ENCODE data around the gene RANBP1. TPM values are rescaled to one million over a fixed set of nuclear protein-coding genes. Genes with fewer than 3 reads are reported as not detected.

RANBP1 gene
- total and polyA plus RNA-seq, 5 donors from 2014 or later, result 67.2 to 93.9 (median 87.9) TPM

- Histone ChIP-seq H3K4me3 (ENCODE audit: low read depth, low read length) (no peak overlapping the region), H3K27me3 (ENCODE audit: control insufficient read depth, insufficient read depth, low read length) (no peaks in the 10 kb centered on the region), H3K27ac (ENCODE audit: insufficient read depth, low read length, poor library complexity, severe bottlenecking) (no peak overlapping the region), H3K36me3 (ENCODE audit: control insufficient read depth, insufficient read depth, low read length) (no peaks in the 10 kb centered on the region), H3K9me3 (ENCODE audit: control insufficient read depth in 2 of 2, low read length in 2 of 2) (no peaks in the 10 kb centered on the region), H3K4me1 (ENCODE audit: control insufficient read depth, insufficient read depth, low read length, poor library complexity, severe bottlenecking) (peaks cover 3% of the 10 kb centered on the region)
- DNase-seq (no peak), ATAC-seq (ENCODE audit: low read depth in 2 of 2) (no peak)
- Mint-ChIP-seq H3K9me3 (no peaks in the 10 kb centered on the region), H3K4me3 (no peak overlapping the region), H3K4me1 (peaks cover 0 to 3% (median 0%) of the 10 kb centered on the region in 4 donors), H3K27me3 (peaks cover 4% of the 10 kb centered on the region), H3K27ac (no peak overlapping the region), H3K36me3 (no peaks in the 10 kb centered on the region)
Observed at GRCh38 chr22:20153945-20154344, 38.0 kb downstream of the RANBP1 start.

- Mint-ChIP-seq H3K27me3 (peaks cover 4% of the 10 kb centered on the region), H3K27ac (no peak overlapping the region), H3K4me3 (no peak overlapping the region), H3K9me3 (no peaks in the 10 kb centered on the region), H3K4me1 (peaks cover 0 to 3% (median 0%) of the 10 kb centered on the region in 4 donors), H3K36me3 (no peaks in the 10 kb centered on the region)
- Histone ChIP-seq H3K27me3 (ENCODE audit: control insufficient read depth, insufficient read depth, low read length) (no peaks in the 10 kb centered on the region), H3K9me3 (ENCODE audit: control insufficient read depth in 2 of 2, low read length in 2 of 2) (no peaks in the 10 kb centered on the region), H3K4me3 (ENCODE audit: low read depth, low read length) (no peak overlapping the region), H3K4me1 (ENCODE audit: control insufficient read depth, insufficient read depth, low read length, poor library complexity, severe bottlenecking) (peaks cover 3% of the 10 kb centered on the region), H3K36me3 (ENCODE audit: control insufficient read depth, insufficient read depth, low read length) (no peaks in the 10 kb centered on the region), H3K27ac (ENCODE audit: insufficient read depth, low read length, poor library complexity, severe bottlenecking) (no peak overlapping the region)
- ATAC-seq (ENCODE audit: low read depth in 2 of 2) (no peak), DNase-seq (no peak)
Observed at GRCh38 chr22:20154602-20155187, 38.8 kb downstream of the RANBP1 start.

DNA sequence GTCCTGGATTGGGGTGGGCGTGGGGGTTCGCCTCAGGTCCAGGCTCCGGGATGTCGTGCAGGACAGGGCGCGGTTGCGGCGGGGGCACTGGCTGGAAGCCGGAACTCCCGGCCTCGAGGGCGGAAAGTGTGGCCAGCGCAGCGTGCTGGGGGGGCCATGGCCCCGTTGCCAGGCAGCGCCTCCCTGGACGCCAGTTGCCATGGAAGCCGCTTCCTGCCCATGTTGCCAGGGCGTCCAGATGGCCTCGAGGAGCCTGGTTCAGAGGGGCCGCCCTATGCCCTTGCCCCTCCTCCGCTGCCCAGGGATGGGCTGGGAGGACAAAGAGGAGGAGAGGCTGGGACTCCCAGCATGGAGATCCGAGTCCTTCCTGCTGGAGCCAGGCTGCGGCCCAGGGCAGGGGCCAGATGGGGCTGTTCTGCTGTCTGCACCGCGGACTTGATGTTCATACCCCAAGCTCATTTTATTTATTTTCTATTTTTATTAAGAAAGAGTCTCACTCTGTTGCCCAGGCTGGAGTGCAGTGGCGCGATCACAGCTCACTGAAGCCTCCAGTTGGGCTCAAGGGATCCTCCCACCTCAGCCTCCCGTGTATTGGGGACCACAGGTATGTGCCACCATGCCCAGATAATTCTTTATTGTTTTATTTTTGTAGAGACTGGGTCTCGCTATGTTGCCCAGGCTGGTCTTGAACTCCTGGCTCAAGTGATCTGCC lies 39.6 kb downstream of the RANBP1 start:
- H3K36me3 ChIP-seq (ENCODE audit: control insufficient read depth, insufficient read depth, low read length), result no peaks in the 10 kb centered on the region
- H3K4me3 ChIP-seq (ENCODE audit: low read depth, low read length), result no peak overlapping the region
- Mint-ChIP-seq H3K9me3 (no peaks in the 10 kb centered on the region), H3K4me3 (no peak overlapping the region), H3K27me3 (peaks cover 9% of the 10 kb centered on the region), H3K36me3 (no peaks in the 10 kb centered on the region), H3K4me1 (peaks cover 0 to 3% (median 0%) of the 10 kb centered on the region in 4 donors), H3K27ac (no peak overlapping the region)
- ATAC-seq (ENCODE audit: low read depth in 2 of 2) (no peak), DNase-seq (peak in 1 of 3 donors; percentile 43)
- peaks cover 3% of the 10 kb centered on the region for H3K4me1 ChIP-seq (ENCODE audit: control insufficient read depth, insufficient read depth, low read length, poor library complexity, severe bottlenecking)
- no peak overlapping the region for H3K27ac ChIP-seq (ENCODE audit: insufficient read depth, low read length, poor library complexity, severe bottlenecking)
- no peaks in the 10 kb centered on the region for H3K9me3 ChIP-seq (ENCODE audit: control insufficient read depth in 2 of 2, low read length in 2 of 2)
- no peaks in the 10 kb centered on the region for H3K27me3 ChIP-seq (ENCODE audit: control insufficient read depth, insufficient read depth, low read length)

DNA sequence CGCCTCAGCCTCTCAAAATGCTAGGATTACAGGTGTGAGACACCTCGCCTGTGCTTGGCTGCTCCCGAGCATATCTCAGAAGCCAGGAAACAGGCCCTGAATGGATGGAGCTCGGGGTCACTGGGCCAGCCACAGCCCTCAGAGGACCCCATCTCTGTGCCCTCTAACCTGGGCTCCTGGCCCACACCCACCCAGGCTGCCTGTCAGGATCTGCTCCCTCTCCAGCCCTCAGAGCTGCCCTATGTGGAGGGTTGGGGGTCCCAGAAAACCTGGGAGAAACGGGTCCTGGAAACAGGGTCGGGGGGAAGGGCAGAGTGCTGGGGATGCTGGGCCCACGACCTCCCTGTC lies 40.1 kb downstream of the RANBP1 start:
- no peak overlapping the region for H3K27ac Mint-ChIP-seq
- H3K9me3 ChIP-seq (ENCODE audit: control insufficient read depth in 2 of 2, low read length in 2 of 2), result no peaks in the 10 kb centered on the region
- H3K27me3 ChIP-seq (ENCODE audit: control insufficient read depth, insufficient read depth, low read length), result no peaks in the 10 kb centered on the region
- no peak overlapping the region for H3K4me3 Mint-ChIP-seq
- no peak overlapping the region for H3K27ac ChIP-seq (ENCODE audit: insufficient read depth, low read length, poor library complexity, severe bottlenecking)
- H3K4me1 ChIP-seq (ENCODE audit: control insufficient read depth, insufficient read depth, low read length, poor library complexity, severe bottlenecking), result peaks cover 3% of the 10 kb centered on the region
- ATAC-seq (ENCODE audit: low read depth in 2 of 2), result no peak
- no peaks in the 10 kb centered on the region for H3K9me3 Mint-ChIP-seq
- no peak for DNase-seq
- no peak overlapping the region for H3K4me3 ChIP-seq (ENCODE audit: low read depth, low read length)
- H3K36me3 Mint-ChIP-seq, result no peaks in the 10 kb centered on the region
- H3K36me3 ChIP-seq (ENCODE audit: control insufficient read depth, insufficient read depth, low read length), result no peaks in the 10 kb centered on the region
- peaks cover 9% of the 10 kb centered on the region for H3K27me3 Mint-ChIP-seq
- peaks cover 0 to 3% (median 0%) of the 10 kb centered on the region in 4 donors for H3K4me1 Mint-ChIP-seq

DNA sequence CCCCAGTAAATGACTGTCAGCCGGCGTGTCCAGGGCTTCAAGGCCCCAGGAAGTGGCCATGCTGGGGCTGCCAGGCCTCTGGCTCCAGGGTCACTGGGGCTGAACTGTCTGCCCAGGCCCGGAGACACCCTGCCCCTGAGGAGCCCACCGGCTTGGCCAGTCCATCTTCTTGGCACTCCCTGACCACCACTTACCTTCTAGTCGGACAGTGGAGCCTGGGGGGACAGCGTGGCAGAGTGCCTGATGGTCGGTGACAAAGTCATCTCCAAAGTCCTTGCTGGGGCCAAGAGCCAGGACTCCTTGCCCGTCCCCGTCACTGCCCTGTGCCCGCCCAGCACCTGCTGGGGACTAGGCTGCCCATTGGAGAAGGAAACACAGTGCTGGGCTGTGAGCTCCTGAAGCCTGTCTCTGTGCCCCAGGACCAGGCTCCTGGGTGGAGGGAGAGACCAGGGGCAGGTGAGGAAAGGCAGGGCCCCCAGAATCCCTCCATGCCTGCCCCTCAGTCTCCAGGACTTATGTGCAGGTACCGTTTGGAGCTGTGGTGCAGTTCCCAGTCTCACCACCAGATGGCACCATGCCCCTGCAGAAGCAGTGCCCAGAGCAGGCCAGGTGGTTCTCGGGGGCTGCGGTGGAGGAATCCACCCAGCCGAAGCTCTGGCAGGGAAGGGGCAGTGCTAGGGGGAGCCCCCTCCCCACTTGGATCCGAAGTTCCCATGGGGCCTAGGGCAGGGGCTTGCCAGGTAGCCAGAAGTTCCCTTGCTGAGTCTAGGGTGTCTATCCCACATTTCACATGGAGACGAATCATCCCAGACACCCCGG lies 40.9 kb downstream of the RANBP1 start:
- Histone ChIP-seq H3K4me3 (ENCODE audit: low read depth, low read length) (no peak overlapping the region), H3K9me3 (ENCODE audit: control insufficient read depth in 2 of 2, low read length in 2 of 2) (no peaks in the 10 kb centered on the region), H3K27me3 (ENCODE audit: control insufficient read depth, insufficient read depth, low read length) (no peaks in the 10 kb centered on the region), H3K36me3 (ENCODE audit: control insufficient read depth, insufficient read depth, low read length) (no peaks in the 10 kb centered on the region), H3K27ac (ENCODE audit: insufficient read depth, low read length, poor library complexity, severe bottlenecking) (no peak overlapping the region), H3K4me1 (ENCODE audit: control insufficient read depth, insufficient read depth, low read length, poor library complexity, severe bottlenecking) (peaks cover 3% of the 10 kb centered on the region)
- no peaks in the 10 kb centered on the region for H3K36me3 Mint-ChIP-seq
- H3K27ac Mint-ChIP-seq, result peak overlapping the region in 1 of 3 donors; percentile 67
- no peaks in the 10 kb centered on the region for H3K9me3 Mint-ChIP-seq
- peak; percentile 74 to 81 (median 78) for DNase-seq
- peaks cover 0 to 3% (median 0%) of the 10 kb centered on the region in 4 donors for H3K4me1 Mint-ChIP-seq
- ATAC-seq (ENCODE audit: low read depth in 2 of 2), result peak; percentile 71 to 79
- no peak overlapping the region for H3K4me3 Mint-ChIP-seq
- H3K27me3 Mint-ChIP-seq, result peaks cover 9% of the 10 kb centered on the region

DNA sequence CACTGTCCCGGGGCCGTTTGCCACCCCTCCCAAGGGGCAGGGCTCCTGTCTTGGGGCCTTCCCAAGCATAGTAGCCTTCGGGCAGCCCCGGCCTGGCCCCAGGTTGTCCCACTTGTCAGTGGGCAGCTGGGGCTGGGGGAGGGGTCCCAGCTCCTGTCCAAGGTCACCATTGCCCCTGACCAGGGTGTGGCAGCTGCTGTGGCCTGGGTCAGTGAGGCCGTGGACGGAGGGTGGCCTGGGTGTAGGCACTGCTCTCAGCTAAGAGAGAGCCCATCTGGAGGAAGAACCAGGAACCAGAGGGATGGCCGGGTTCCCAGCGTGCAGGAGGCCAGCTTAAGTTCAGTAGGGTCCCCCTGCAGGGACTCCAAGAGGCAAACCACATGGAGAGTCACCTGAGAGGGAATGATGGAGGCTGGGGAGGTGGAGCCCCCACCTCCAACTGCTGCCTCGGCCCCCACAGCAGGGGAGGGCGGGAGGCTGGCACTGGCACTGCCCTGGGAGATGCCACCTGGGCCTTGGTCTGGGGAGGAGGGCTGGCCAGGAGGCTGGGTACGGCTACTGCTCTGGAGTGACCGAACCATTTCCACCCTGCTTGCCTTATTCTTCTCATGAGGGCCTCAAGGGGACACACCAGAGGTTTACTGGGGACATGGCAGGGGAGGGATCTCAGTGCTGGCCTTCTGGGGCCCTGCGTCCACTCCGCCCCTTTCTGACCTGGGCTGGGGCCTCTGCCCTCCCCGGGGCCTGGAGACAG lies 41.7 kb downstream of the RANBP1 start:
- DNase-seq (no peak), ATAC-seq (ENCODE audit: low read depth in 2 of 2) (no peak)
- no peaks in the 10 kb centered on the region for H3K27me3 ChIP-seq (ENCODE audit: control insufficient read depth, insufficient read depth, low read length)
- no peak overlapping the region for H3K27ac ChIP-seq (ENCODE audit: insufficient read depth, low read length, poor library complexity, severe bottlenecking)
- H3K9me3 Mint-ChIP-seq, result no peaks in the 10 kb centered on the region
- H3K27ac Mint-ChIP-seq, result no peak overlapping the region
- no peaks in the 10 kb centered on the region for H3K36me3 ChIP-seq (ENCODE audit: control insufficient read depth, insufficient read depth, low read length)
- H3K9me3 ChIP-seq (ENCODE audit: control insufficient read depth in 2 of 2, low read length in 2 of 2), result no peaks in the 10 kb centered on the region
- H3K27me3 Mint-ChIP-seq, result peaks cover 9% of the 10 kb centered on the region
- peaks cover 3% of the 10 kb centered on the region for H3K4me1 ChIP-seq (ENCODE audit: control insufficient read depth, insufficient read depth, low read length, poor library complexity, severe bottlenecking)
- H3K4me3 ChIP-seq (ENCODE audit: low read depth, low read length), result no peak overlapping the region
- H3K36me3 Mint-ChIP-seq, result no peaks in the 10 kb centered on the region
- no peak overlapping the region for H3K4me3 Mint-ChIP-seq
- H3K4me1 Mint-ChIP-seq, result peaks cover 0 to 3% (median 0%) of the 10 kb centered on the region in 4 donors

- no peak for ATAC-seq (ENCODE audit: low read depth in 2 of 2)
- H3K4me1 ChIP-seq (ENCODE audit: control insufficient read depth, insufficient read depth, low read length, poor library complexity, severe bottlenecking), result peaks cover 3% of the 10 kb centered on the region
- no peak overlapping the region for H3K27ac Mint-ChIP-seq
- no peaks in the 10 kb centered on the region for H3K36me3 Mint-ChIP-seq
- no peaks in the 10 kb centered on the region for H3K36me3 ChIP-seq (ENCODE audit: control insufficient read depth, insufficient read depth, low read length)
- no peak overlapping the region for H3K27ac ChIP-seq (ENCODE audit: insufficient read depth, low read length, poor library complexity, severe bottlenecking)
- no peaks in the 10 kb centered on the region for H3K9me3 Mint-ChIP-seq
- peaks cover 0 to 3% (median 0%) of the 10 kb centered on the region in 4 donors for H3K4me1 Mint-ChIP-seq
- no peak overlapping the region for H3K4me3 Mint-ChIP-seq
- no peaks in the 10 kb centered on the region for H3K9me3 ChIP-seq (ENCODE audit: control insufficient read depth in 2 of 2, low read length in 2 of 2)
- H3K4me3 ChIP-seq (ENCODE audit: low read depth, low read length), result no peak overlapping the region
- no peak for DNase-seq
- H3K27me3 ChIP-seq (ENCODE audit: control insufficient read depth, insufficient read depth, low read length), result no peaks in the 10 kb centered on the region
- H3K27me3 Mint-ChIP-seq, result peaks cover 9% of the 10 kb centered on the region
Observed at GRCh38 chr22:20158391-20159036, 42.6 kb downstream of the RANBP1 start.

All from CD4-positive, CD25-positive, alpha-beta regulatory T cell (primary cell).